Right lobe of liver (tissue), 4 donors: ENCODE results near the gene CCDC66.

ENCODE experiments used
- CTCF ChIP-seq, 4 donors: fragments of 200-600 bp in 3 of 4; fragments of 450-650 bp in 1 of 4; IDR thresholded peaks; one replicate each; pipeline versions ENCODE4 v1.5.1 to v1.8.0; 2016 to 2022; ENCODE audit warnings: antibody characterized with exemption in 4 of 4, mild to moderate bottlenecking in 2 of 4
- POLR2A ChIP-seq: fragments of 450-650 bp; IDR thresholded peaks from one replicate; pipeline ENCODE4 v1.6.1; 2017; ENCODE audit warnings: antibody characterized with exemption, mild to moderate bottlenecking
- donor health status: DM: no; HTN: no; CAD: no.
- donor health status: DM: no; HTN: no; CAD: no.
- donor health status: DM: no; HTN: yes; CAD: no.

- TF ChIP-seq CTCF (IDR thresholded peaks at IDR 0.05) (no peak), POLR2A (no peak)
These were observed 56.0 kb downstream of the CCDC66 start for GRCh38 chr3:56613016-56613415.
